GM19193 (cell line): ENCODE results near the gene TMEM141.

Experiments
- POLR2A ChIP-seq: IDR thresholded peaks from 4 replicates; pipeline ENCODE4 v1.6.1; 2011; ENCODE audit not compliant: insufficient read depth, insufficient read length; ENCODE audit errors: extremely low read depth

Gene TMEM141

DNA sequence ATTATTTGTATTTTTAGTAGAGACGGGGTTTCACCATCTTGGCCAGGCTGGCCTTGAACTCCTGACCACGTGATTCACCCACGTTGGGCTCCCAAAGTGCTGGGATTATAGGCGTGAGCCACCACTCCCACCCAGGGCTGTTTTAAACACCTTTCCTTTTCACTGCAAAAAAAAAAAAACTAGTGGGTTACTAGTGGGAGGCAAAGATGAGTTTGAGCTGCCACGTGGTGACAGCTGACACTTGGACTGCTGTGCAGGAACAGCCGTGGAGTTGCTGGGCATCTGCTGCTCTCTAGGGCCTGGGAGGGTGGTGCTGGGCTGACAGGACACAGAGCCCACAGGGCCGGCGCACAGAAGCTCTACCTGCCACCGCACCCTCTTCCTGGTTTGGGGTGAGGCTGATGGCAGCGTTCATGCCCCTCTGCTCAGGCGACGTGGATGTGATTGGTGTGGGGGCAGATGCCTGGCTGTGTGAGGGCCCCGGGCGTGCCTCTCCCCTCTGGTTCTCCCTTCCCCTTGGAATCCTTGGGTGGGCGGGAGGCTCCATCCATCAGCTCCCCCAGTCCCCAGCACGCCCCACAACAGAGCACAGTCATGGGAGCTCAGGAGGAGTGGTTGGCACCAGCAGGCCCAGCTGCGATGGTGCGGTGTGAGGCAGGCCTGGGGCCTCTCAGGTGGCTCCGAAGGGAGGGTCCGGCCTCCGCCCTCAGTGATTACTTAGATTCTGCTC lies 33.5 kb downstream of the TMEM141 start:
- no peak for TF ChIP-seq POLR2A

DNA sequence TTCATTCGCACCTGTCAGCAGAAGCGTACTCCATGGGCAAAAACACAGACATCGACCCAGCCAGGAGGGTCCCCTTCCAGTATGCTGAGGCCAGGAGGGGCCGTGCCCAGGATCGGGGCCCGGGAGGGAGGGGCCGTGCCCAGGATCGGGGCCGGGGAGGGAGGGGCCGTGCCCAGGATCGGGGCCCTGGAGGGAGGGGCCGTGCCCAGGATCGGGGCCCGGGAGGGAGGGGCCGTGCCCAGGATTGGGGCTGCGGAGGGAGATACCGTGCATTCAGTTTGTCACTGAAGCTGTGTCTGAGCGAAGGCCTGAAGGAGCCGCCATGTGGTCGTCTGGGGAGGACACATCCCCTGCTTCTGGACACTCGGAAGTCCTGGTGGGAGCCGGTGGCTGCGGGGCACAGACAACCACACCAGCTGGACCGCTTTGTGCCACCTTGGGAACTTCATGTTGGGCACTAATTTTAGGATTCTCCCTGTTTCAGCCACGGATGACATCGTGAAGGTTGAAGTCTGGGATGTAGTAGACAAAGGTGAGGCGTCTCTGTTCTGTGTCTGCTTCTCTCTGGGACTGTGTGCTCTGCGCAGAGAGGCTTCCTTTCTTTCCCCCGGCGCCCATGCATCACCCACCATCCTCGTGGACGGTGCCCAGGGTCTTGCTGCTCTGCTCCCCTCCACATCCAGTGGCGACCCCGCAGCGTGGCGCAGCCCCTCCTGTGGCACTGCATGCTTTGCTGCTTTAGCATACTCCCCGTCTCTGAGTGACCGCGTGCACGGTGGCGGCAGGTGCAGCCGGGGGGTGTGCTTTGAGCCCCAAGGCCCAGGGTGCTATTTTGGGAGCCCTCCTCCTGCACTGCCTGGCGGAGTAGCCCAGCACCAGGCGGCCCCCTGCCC lies 34.4 kb downstream of the TMEM141 start:
- no peak for TF ChIP-seq POLR2A

DNA sequence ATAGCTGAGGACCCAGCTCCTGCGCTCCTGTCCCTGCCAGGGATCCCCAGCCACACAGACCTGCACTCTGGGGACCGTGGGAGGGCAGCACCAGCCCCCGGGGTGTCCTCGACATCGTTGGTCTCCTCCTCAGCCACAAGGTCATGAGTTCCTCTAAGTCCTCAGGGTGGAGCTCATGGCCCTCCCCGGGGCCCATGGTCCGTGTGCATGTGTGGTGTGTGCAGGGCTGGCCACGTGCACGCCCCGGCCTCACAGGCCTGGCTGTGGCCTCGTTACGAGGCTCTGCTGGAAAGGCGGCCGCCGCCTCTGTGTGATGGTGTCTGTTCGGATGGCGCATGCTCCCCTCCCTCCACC lies 35.0 kb downstream of the TMEM141 start:
- TF ChIP-seq POLR2A, result no peak

DNA sequence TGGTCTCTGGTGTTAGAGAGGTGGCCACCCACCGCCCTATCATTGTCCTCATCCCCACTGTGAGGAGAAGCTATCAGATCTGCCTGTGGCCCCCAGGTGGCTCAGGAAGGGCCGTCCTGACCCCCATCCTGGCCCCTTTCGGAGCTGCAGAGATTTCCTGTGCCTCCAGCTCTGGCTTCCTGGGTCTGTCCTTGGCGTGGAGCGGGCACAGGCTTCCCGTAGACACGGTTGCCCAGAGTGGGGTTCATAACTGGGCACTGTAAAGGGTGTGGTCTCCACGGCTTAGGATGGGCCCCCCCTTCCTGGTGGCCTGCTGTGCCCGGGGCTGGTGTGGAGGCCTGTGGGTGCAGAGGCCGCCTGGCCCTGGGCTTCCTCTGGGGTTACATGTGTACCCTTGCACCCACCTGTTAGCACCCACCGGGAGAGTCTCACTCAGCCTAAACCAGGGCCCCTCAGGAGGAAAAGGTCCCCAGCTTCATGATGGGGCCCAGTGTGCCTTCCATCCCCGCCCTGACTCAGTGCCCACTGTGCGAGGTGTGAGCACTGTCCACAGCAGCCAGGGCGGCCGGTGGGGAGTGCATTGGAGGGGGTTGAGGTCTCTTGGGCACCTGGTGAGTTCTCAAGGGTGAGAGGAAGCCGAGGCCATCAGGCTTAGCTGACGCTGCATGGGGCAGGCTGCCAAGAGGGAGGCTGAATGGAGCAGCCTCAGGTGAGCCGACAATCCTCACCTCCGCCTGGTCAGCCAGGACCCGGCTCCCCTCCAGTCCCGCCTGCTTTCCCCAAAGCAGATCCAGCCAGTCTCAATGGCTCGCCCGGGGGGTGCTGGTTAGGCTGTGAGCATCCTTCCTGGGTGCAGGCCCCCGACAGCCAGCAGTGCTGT lies 35.8 kb downstream of the TMEM141 start:
- TF ChIP-seq POLR2A, result no peak

DNA sequence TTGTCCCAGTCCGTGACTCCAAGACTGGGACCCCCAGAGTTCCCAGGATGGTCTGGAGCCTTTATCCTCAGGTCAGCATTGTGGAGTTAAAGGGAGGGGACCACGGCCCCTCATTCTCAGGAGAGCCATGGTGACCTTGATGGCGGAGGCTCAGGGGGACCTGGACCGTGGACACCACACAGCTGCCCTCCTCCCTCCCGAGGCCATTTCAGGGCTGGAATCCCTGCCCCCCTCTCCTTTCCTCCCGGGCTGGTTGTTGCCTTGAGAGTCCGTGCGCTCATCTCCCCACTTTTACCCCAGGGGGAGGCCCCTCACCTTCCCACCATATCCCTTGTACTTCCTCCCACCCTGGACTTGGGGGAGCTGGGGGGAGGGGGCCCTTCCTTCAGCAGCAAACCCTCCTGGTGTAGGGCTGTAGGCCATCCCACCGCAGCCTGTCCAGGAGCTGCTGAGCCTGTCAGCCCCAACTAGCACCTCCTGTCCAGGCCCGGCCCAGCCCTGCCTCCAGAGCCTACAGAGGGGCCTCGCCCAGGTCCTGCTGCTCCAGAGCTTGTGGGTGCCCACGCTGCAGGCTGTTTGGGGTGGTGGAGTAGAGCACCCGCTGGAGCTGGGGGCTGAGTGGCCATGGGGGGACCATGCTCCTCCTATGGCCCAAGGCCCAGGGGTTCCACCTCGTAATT lies 36.8 kb downstream of the TMEM141 start:
- no peak for TF ChIP-seq POLR2A

DNA sequence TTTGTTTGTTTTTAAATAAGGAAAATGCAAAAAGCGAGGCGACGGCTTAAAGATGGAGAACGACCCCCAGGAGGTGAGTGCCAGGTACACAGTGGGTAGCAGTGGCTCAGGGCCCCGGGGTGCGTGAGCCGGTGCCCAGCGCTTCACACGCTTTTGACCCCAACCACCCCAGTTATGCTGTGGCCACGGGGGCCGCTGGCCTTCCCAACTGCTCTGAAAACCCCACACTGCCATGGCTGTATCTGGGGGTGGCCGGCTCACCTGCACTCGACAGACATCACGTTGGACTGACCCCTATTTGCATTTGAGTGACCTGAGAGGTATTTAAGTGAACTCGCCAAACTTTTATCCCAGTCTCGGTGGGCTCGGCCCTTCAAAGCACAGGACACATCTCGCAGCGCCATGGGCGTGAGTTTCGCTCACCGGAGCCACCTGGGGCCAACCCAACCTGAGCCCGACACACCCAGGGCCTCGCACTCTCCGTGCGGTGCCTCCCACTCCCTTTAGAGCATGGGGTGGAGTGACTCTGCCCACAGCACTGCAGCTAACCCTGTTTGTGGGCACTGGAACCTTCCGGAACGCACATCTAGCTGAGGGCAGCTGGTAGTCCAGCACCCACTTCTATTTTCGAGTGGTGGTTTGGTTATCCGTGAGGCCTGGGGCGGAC lies 37.5 kb downstream of the TMEM141 start:
- TF ChIP-seq POLR2A, result no peak

DNA sequence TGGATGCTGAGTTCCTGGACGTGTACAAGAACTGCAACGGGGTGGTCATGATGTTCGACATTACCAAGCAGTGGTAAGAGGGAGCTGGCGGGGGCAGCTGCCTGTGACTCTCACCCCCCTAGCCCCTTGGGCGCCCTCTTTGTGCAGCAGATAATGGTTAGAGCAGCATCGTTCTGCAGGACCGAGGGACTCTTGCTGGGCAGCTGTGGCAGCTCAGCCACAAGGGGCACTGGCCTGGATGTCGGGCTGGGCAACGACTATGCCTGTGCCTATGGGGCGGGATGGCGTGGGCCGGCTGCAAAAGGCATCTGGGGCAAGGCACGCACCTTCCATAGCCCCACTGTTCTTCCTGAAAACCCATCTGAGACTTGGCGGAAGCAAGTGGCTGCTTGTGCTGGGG lies 38.3 kb downstream of the TMEM141 start:
- TF ChIP-seq POLR2A, result no peak

DNA sequence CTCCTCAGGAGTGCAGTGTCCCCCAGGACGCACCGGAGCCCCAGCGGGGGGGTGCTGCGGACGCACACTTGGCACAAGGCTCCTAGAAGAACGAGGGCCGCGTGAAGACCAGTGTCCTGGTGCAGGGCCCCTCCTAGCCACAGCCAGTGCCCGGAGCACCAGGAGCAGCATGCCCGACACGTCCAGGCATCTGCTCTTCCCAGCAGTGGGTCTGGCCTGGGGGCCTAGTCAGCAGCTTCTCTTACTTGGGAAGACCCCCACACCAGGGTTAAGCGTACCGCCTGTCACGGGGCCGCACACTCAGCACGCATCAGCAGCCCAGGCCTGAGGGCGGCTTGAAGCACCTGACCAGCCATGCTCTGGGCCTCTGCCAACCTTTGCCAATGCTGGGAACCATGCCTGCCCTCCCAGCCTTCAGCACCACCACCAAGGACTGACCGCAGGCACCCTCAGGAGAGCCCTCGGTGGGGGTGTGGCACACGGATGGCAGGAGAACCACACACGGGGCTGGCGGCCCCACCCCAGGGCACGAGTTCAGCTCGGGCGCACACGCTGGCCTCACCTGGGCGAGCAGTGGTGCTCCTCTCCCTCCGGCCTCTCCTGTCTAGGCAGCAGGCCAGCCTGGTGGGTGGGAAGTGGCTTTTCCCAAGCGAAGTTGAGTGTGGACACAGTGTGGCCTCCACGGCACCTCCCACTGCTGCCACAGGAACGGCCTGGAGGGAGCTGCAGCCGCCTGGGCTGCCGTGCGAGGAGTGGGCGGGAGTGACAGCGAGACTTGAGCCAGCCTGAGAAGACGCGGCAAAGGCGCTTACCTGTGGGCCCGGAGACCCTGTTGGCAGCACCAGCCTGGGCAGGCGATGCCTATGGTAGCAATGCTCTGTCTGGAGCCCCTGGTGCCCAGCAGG lies 39.1 kb downstream of the TMEM141 start:
- TF ChIP-seq POLR2A, result no peak

DNA sequence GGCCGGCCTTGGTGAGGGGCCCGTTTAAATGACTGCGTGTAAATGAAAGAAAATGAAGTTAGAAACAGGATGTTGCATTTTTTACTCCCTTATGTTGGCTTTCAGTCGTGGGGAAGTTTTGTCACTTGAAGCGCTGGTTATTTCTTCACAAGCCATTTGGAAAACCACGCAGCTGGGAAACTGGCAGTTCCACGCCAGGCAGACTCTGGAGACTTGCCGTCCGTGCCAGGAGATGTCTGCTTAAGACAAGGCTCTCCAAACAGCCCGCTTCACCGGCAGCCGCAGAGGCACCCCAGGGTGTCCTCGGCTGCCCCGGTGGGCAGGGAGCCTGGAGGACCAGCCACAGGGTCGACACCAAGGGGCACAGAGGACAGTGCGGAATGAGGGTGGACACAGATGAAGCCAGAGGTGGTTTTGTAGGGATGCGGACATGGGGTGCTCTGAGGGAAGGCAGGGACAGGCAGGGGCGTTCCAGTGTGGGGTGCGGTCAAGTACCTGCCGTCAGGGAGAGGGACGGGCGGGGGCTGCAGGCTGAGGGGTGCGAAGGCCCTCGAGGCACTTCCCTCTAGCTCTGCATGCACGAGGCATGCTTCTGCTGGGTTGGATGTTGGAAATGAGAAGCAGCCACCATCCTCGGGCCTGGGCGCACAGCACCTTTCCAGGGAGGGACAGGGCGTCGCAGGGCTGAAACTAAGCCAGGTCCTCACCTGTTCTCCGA lies 40.0 kb downstream of the TMEM141 start:
- no peak for TF ChIP-seq POLR2A

DNA sequence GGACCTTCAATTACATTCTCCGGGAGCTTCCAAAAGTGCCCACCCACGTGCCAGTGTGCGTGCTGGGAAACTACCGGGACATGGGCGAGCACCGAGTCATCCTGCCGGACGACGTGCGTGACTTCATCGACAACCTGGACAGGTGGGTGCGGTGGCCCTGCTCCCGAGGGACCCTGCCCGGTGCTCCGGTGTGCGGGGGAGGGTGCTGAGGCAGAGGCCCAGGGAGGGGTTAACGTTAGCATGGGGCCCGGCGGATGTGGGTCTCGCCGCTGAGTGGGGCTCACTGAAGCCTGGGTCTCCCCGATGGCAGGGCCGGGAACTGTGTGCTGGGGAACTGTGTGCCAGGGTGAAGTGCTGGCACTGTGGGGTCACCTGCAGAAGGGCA lies 40.6 kb downstream of the TMEM141 start:
- TF ChIP-seq POLR2A, result no peak

DNA sequence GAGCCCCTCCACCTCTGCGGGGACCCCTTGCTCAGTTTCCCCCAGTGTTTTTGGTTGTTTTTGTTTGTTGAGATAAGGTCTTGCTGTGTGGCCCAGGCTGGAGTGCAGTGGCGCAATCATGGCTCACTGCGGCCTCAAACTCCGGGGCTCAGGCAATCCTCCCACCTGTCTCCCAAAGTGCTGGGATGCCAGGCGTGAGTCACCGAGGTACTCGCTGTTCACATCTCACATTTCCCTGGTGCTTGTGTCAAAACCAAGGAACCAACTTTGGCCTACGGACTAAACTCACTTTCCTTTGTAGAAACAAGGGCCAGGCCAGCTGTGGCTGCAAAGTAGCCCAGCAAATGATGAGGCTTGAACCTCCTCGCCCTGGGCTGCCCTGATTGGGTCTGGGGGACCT lies 41.4 kb downstream of the TMEM141 start:
- no peak for TF ChIP-seq POLR2A

DNA sequence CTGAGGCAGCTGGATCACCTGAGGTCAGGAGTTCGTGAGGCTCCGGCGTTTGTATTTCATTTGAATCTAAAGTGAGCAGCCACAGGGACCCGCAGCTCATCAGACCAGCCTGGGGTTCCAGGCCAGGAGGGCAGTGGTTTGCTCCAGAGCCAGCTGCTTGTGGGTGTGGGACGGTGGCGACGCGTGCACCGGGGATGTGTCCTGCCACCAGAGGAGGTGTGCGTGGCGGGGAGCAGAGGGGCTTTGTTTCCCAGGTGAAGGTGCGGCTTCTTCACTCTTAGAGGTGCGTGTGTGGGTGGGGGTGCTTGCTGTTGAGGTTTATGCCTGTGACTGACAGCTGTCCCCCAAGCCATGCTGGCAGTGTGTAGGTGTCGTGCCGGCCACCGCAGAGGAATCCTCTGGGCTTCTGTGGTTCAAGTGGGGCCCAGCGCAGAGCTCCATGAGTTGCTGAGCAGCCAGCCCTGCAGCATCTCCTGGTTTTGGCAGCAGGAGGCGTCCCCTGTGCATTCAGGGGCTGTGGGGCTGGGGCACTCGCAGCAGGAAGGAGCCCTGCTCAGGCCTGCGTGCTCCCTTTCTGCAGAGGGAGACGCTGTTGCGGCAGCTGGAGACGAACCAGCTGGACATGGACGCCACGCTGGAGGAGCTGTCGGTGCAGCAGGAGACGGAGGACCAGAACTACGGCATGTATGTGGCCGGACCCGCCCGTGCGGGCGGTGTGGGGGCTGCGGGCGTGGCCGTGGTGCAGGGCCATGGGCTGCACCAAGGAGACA lies 44.2 kb downstream of the TMEM141 start:
- TF ChIP-seq POLR2A, result no peak
